Cardiac septum (tissue), 1 donor: ENCODE measurements around the gene PISD. TPM values are rescaled to one million over a fixed set of nuclear protein-coding genes. Genes with fewer than 3 reads are reported as not detected.

ENCODE experiments used
- DNase-seq: peaks from one replicate; pipeline ENCODE4 v3.0.0-alpha.2; 2020; ENCODE audit warnings: low spot score
- intact Hi-C: fragments of 100-400 bp; cut with DNase I; formaldehyde crosslinking; loops from one replicate; pipeline ENCODE4 v1.14.0; 2022
- total RNA-seq: library from RNA; stranded (reverse); fragmentation: NEBNext Ultra II Directional; extraction: Animal tissue kit (Norgen Biotek cat#: 25700); gene quantifications from one replicate; pipeline ENCODE4 v1.2.1, GENCODE V29; 2021
- donor health status: DM: no; HTN: no; CAD: no.

Gene PISD
- total RNA-seq, 1 donor from 2014 or later = 20.2 TPM

DNA sequence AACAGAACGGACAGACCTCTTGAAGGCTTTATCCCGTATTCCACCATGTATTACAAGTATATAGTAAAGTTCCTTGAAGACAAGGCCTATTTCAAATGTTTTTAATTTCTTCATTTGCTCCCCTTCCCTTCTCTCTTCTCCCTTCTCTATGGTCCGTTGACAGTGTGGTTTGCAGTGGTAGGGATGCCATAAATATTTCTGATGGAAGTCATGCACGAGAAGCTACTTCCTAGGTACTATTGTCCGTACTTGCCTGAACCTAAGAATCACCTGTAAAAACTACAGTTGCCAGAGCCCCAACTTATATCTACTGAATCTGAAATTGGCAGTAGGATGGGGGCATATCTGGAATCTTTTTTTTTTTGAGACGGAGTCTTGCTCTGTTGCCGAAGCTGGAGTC, 2.8 kb downstream of the PISD start:
- intact Hi-C loops = no loop called here
- no peak for DNase-seq

DNA sequence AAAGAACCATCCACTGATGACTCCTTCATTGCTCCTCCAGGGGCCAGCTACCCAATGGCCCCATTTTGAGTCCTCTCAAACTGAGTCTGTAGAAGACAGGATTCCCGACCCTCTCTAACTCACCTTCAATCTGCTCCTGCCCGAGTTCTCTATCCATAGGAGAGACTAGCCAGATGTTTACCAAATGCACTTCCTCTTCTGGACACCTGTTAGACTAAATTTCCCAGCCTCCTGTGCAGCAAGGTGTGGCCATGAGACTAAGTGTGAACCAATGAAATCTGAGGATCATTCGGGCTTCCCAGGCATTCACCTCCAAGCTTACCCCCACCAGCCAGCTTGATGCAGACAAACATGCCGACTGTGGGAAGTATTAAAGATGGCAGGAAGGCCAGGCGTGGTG, 7.6 kb downstream of the PISD start:
- intact Hi-C loops = no loop called here
- DNase-seq = no peak

GRCh38 chr22:31653944-31654343, 8.1 kb downstream of the PISD start:
- intact Hi-C loops = no loop called here
- no peak for DNase-seq

- intact Hi-C loops = no loop called here
These were observed 8.9 kb downstream of the PISD start for GRCh38 chr22:31652911-31653684.

GRCh38 chr22:31652088-31652487, 9.9 kb downstream of the PISD start:
- no peak for DNase-seq
- intact Hi-C loops = no loop called here

More at GRCh38 chr22:31652911-31653684, 8.9 kb downstream of the PISD start:
- no peak for DNase-seq

- DNase-seq = no peak
- intact Hi-C loops = no loop called here
These were observed 10.4 kb downstream of the PISD start for GRCh38 chr22:31651664-31652063.

- no peak for DNase-seq
- intact Hi-C loops = no loop called here
These were observed 11.6 kb downstream of the PISD start for GRCh38 chr22:31650391-31650790.

DNA sequence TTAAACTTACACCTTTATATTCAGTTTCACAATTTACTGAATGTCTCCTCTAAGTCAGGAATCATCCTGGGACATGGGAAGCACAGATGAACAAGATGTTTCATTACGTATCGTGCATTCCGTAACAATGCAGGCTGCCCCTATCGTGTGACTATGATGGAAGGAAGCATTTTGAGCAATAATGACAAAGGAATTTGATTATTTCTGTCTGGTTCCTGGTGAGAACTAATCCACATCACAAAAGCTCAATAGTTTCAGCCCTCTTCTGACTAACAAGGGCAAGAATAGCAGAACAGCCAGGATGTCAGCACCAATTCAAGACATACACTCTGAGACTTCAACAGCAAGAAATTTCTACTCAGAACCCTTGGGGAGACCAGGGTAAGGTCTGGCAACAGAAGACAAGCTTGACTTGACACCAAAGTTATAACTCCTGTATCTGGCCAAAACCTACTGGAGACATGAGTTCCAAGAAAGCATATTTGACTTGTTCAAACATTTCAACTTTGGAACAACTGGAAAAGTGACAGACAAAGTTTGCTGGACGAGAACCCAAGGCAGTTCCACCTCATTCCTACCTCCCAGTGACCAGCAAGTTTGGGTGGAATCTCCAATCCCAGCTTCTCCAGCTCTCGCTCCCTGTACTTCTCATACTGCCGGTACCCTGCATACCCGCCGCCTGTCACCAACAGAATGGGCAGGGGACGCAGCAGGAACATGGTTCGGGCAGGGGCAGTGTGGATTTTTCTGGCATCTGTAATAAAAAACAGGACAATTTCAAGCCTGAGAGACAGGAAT, 14.3 kb downstream of the PISD start:
- DNase-seq = no peak
- intact Hi-C loops = no loop called here

GRCh38 chr22:31647066-31647465, 14.9 kb downstream of the PISD start:
- intact Hi-C loops = no loop called here
- no peak for DNase-seq

GRCh38 chr22:31646186-31647019, 15.6 kb downstream of the PISD start:
- intact Hi-C loops = no loop called here
- DNase-seq = no peak

GRCh38 chr22:31639436-31640039, 22.5 kb downstream of the PISD start:
- intact Hi-C loops = loop anchor here (10.0 kb wide), 1 partner anchor 295 kb away; the partner anchor contains the start of gene PATZ1
- DNase-seq = no peak

GRCh38 chr22:31637891-31638618, 24.0 kb downstream of the PISD start:
- intact Hi-C loops = loop anchor here (10.0 kb wide), 1 partner anchor 293 kb away; the partner anchor contains the start of gene PATZ1
- peak; percentile 90 for DNase-seq

- intact Hi-C loops = loop anchor here (10.0 kb wide), 1 partner anchor 293 kb away; the partner anchor contains the start of gene PATZ1
- DNase-seq = peak; percentile 86
These were observed 24.5 kb downstream of the PISD start for GRCh38 chr22:31637447-31637890.

- intact Hi-C loops = loop anchor here (10.0 kb wide), 1 partner anchor 291 kb away; the partner anchor contains the start of gene PATZ1
These were observed 26.2 kb downstream of the PISD start for GRCh38 chr22:31635638-31636306.

GRCh38 chr22:31631436-31631835, 30.6 kb downstream of the PISD start:
- intact Hi-C loops = loop anchor here (5.0 to 10.0 kb wide), 2 partner anchors 144 to 287 kb away; partner anchors contain the start of genes EIF4ENIF1 and PATZ1
- DNase-seq = no peak

More at GRCh38 chr22:31635638-31636306, 26.2 kb downstream of the PISD start:
- no peak for DNase-seq

DNA sequence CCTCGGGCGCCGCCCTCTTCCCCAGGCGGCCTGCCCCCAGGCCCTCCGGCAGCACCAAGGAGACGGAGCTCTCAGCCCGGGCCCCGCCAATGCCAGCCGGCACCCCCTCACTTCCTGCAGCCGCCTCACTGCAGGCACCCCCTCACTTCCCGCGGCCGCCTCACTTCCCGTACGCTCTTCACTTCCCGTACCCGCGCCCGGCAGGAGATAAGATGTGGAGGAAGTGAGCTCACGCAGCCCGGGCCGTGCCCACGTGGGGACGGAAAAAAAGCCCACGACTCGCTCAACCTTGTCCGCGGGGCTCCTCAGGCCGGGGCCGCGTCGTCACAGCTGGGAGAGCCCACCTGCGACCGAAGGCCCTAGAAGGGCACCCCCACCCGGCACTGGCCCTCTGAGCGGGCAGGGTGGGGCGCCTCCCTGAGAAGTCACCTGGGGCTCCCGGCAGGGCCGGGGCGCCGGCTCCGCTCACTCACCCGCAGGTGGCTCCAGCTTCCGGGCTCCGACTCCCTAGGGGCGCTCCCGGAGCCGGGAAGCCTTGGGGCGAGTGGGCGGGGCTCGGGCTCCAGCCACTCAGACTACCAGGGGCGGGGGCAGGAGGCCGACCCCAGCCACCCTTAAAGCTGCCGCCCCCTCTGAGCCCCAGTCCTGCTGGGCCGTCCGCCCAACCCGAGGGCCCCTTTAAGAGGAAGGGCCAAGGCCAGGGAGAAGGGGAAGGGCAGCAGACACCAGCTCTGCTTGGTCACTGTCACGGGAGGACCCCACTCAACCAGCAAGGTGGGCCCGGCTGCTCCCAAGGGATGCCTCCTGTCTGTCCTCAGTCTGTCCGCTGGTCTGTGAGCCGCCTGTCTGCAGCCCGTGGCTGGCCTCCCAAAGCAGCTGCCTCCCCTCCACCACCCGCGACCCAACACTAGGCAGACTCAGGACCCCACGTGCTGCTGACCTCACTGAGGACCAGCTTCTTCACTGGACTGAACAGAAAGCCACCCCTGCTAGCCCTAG, 31.4 kb downstream of the PISD start:
- intact Hi-C loops = loop anchor here (5.0 to 10.0 kb wide), 2 partner anchors 143 to 286 kb away; partner anchors contain the start of genes EIF4ENIF1 and PATZ1
- peak; percentile 93 for DNase-seq
